Measurements from ENCODE around the gene SORCS2.

SORCS2 gene

GRCh38 chr4:7374571-7374970, 182.2 kb downstream of the SORCS2 start:
- H3K4me3 ChIP-seq (ENCODE audit: low read depth, low read length) = no peak overlapping the region
- no peak for DNase-seq (ENCODE audit: low read depth)
- no peak for TF ChIP-seq CTCF (conservative IDR thresholded peaks at IDR 0.05; ENCODE audit: low read depth, low read length)

- H3K4me3 ChIP-seq (ENCODE audit: low read depth, low read length) = no peak overlapping the region
- DNase-seq (ENCODE audit: low read depth) = no peak
Measured at GRCh38 chr4:7375427-7375826, 183.1 kb downstream of the SORCS2 start.

GRCh38 chr4:7377223-7377865, 185.0 kb downstream of the SORCS2 start:
- no peak overlapping the region for H3K4me3 ChIP-seq (ENCODE audit: low read depth, low read length)
- DNase-seq (ENCODE audit: low read depth) = no peak
- TF ChIP-seq CTCF (conservative IDR thresholded peaks at IDR 0.05; ENCODE audit: low read depth, low read length) = no peak

More at GRCh38 chr4:7375427-7375826, 183.1 kb downstream of the SORCS2 start:
- no peak for TF ChIP-seq CTCF (conservative IDR thresholded peaks at IDR 0.05; ENCODE audit: low read depth, low read length)

GRCh38 chr4:7379186-7379585, 186.8 kb downstream of the SORCS2 start:
- DNase-seq (ENCODE audit: low read depth) = no peak
- no peak overlapping the region for H3K4me3 ChIP-seq (ENCODE audit: low read depth, low read length)
- TF ChIP-seq CTCF (conservative IDR thresholded peaks at IDR 0.05; ENCODE audit: low read depth, low read length) = no peak

- no peak overlapping the region for H3K4me3 ChIP-seq (ENCODE audit: low read depth, low read length)
- no peak for DNase-seq (ENCODE audit: low read depth)
- TF ChIP-seq CTCF (conservative IDR thresholded peaks at IDR 0.05; ENCODE audit: low read depth, low read length) = no peak
Measured at GRCh38 chr4:7379719-7380118, 187.4 kb downstream of the SORCS2 start.

GRCh38 chr4:7381221-7381889, 189.0 kb downstream of the SORCS2 start:
- DNase-seq (ENCODE audit: low read depth) = no peak
- TF ChIP-seq CTCF (conservative IDR thresholded peaks at IDR 0.05; ENCODE audit: low read depth, low read length) = no peak
- no peak overlapping the region for H3K4me3 ChIP-seq (ENCODE audit: low read depth, low read length)

Data from choroid plexus epithelial cell (primary cell).